Cardiac septum (tissue), 1 donor: Measurements from ENCODE around the gene PCED1B. TPM values are rescaled to one million over a fixed set of nuclear protein-coding genes. Genes with fewer than 3 reads are reported as not detected.
"Not testable (repeated sequence)": the region's sequence is repeated elsewhere in the genome, so short reads cannot be mapped to it uniquely, and the experiment has no call there.

Experiments used
- DNase-seq: peaks from one replicate; pipeline ENCODE4 v3.0.0-alpha.2; 2020; ENCODE audit warnings: low spot score
- intact Hi-C: fragments of 100-400 bp; cut with DNase I; formaldehyde crosslinking; loops from one replicate; pipeline ENCODE4 v1.14.0; 2022
- total RNA-seq: library from RNA; stranded (reverse); fragmentation: NEBNext Ultra II Directional; extraction: Animal tissue kit (Norgen Biotek cat#: 25700); gene quantifications from one replicate; pipeline ENCODE4 v1.2.1, GENCODE V29; 2021
- donor health status: DM: no; HTN: no; CAD: no.

PCED1B gene
- total RNA-seq, 1 donor from 2014 or later = 1.9 TPM

DNA sequence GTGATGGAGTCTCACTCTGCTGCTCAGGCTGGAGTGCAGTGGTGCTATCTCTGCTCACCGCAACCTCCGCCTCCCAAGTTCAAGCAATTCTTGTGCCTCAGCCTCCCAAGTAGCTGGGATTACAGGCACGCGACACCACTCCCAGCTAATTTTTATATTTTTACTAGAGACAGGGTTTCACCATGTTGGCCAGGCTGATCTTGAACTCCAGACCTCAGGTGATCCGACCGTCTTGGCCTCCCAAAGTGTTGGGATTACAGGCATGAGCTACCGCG, 138.1 kb downstream of the PCED1B start:
- DNase-seq, intact Hi-C loops: not testable (repeated sequence)

DNA sequence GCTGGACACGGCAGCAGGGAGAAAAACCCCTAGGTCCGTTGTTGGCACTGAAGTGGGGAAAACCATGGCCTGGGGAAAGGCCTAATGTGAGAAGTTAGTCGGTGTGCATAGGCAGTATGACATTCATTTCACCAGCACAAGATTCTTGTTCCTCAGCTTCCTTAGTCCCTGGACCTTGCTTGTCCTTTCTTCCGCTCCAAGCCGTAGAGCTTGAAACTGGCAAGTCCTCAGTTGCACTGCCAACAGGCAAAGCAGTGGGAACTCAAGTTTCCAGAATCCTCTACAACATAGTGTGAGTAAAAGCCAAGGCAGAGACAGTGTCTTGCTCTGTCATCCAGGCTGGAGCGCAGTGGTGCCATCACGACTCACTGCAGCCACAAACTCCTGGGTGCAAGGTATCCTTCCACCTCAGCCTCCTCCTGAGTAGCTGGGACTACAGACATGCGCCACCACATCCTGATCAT, 138.8 kb downstream of the PCED1B start:
- no peak for DNase-seq
- intact Hi-C loops = no loop called here

DNA sequence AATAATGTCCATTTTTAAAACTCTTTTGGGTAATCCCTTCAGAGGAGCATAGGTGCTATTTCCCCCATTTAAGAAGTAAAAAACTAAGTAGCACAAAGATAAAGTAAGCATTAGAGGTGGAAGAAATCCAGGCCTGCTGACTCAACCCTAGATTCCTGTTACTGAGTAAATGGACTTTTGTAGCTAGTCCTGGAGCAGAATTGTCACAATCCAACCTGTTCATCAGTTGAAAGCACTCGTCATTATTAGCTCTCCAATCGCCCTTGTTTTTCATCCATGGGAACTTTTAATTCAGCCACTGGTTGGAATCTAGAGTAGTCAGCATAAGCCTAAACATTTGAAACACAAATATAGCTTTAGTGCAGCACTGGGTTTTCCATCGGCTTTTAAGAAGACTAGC, 139.8 kb downstream of the PCED1B start:
- intact Hi-C loops = no loop called here
- no peak for DNase-seq

DNA sequence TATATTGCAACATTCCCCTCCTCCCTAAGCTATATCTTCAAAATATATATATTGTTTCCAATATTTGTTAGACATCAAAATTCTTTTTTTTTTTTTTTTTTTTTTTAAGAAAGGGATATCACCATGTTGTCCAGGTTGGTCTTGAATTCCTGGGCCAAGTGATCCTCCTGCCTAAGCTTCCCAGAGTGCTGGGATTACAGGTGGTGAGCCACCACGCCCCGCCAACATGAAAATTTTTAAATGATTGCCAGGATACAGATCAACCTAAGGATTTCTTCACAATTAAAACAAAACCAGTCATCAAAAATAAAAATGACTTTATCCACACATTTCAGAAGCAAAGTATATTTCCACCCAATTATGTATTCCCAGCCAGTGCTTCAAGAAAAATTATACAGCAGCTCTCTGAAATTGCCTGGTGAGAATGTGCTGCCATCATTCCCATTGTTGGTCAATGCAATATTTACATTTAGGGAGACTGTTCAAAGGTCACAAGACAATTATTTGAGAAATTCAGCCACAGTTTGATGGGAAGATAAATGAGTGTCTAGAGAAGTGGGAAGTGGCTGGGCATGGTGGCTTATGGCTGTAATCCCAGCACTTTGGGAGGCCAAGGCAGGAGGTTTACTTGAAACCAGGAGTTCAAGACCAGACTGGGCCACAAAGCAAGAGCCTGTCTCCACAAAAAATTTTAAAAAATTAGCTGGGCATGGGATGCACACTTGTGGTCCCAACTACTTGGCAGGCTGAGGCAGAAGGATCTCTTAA, 142.0 kb downstream of the PCED1B start:
- intact Hi-C loops = loop anchor here (10.0 kb wide), 1 partner anchor 147 kb away; the partner anchor contains the start of genes AMIGO2 and PCED1B
- DNase-seq = no peak

DNA sequence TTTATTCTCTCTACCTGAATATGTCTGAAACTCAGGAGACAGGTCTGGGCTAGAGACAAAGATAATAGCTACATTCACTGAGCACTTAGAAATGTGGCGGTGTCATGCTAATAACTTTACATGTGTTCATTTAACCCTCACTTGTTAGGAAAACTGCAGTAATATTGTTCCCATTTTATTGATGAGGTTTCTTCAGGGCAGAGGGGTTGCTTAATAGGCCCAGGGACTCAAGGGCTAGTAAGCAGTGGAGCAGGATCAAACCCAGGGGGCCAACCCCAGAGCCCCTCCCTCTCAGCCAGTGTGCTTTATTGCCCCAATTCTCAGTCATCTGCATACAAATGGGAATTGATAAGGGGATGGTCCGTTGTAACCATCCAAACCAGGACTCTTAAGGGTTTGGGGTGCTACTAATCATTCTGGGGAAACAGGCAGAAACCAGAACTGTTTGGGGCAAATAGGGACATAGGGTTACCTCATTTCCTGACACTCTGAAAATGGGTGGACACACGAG, 143.2 kb downstream of the PCED1B start:
- DNase-seq = no peak
- intact Hi-C loops = loop anchor here (10.0 kb wide), 1 partner anchor 148 kb away; the partner anchor contains the start of genes AMIGO2 and PCED1B

DNA sequence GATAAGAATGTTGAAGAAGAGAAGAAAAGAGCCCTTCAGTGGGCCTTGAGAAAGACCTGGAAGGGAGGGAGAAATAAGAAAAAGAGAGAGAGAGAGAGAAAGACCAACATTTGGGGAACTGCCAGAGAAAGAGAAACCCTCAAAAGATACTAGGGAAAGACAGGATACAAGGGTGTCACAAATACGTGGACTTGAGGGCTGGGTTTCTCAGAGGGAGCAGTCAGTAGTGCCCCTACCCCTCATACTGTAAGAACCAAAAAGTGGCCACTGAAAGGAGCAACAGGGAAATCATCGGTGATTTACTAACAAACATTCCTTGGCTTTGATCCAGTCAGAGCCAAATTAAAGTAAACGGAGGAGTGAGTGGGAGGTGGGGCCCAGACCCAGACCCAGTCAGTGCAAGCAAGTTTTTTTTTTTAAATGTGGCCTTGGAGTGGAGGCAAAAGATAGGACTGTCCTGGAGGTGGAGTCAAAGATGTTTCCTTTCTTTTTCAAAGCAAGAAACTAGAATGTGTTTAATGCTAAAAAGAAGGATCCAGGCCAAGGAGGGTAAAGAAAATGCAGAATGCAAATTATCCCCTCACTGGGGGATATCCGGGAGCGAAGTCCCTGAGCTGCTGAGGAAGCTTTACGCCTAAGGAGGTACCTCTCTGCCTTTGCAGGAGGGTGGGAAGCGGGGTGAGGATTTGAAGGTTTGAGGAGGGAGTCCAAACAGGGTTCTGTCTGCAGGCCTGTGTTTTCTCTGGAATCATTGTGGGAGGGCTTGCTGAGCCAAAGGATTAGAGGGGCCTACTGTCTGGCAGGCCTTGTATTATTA, 143.8 kb downstream of the PCED1B start:
- intact Hi-C loops = loop anchor here (10.0 kb wide), 1 partner anchor 148 kb away; the partner anchor contains the start of genes AMIGO2 and PCED1B
- no peak for DNase-seq

DNA sequence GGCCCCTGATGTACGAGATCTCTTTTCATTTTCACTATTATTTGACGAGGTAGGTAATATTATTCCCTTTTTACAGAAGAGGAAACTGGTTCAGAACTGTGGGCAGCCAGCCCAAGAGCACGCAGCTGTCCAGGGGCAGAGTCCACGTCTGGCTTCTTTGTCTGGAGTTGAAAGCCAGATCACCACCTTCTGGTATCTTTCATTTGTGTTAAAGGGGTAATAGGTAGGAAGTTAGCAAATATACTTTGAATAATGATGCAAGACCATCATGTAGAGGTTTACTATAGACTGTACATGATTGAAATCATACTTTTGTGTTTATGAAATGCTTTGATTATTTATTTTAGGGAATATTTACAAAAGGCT, 144.4 kb downstream of the PCED1B start:
- DNase-seq = no peak
- intact Hi-C loops = loop anchor here (10.0 kb wide), 1 partner anchor 149 kb away; the partner anchor contains the start of genes AMIGO2 and PCED1B

DNA sequence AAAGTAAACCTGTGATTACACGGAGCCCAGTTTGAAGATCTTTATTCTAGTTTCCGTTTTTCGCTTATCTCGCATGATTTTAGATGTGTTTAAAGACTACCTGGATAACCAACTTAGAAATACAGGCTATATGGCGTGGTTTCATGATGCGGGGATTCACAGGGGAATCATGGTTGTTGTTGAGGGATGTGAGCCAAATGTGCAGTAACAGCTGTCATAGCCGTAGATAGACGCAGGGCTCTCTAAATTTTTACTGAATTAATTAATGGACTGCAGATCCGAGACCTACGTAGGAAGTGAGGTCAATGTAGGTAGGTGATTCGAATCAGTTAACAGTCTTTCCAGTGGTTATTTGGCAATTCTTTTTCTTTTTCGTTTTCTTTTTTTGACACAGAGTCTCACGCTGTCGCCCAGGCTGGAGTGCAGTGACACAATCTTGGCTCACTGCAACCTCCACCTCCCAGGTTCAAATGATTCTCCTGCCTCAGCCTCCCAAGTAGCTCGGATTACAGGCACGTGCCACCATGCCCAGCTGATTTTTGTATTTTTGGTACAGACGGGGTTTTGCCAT, 145.2 kb downstream of the PCED1B start:
- no peak for DNase-seq
- intact Hi-C loops = loop anchor here (10.0 kb wide), 1 partner anchor 150 kb away; the partner anchor contains the start of genes AMIGO2 and PCED1B

DNA sequence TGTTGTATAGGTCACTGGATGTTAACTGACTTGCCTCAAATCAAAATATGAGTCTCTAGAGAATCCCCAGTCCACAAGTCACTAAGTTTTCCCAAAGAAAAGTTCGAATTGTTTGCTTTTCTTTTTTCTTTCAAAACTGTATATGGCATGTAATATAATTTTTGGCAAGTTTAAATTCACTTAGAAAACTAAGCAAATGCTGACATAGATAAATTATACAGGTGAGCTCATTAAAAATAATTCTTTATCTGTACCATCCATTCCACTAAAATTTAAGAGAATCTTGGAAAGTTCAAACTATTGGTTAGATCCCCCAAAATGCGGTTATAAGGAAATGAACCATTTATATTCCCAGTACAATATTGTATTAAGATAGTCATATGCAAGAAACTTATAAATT, 145.9 kb downstream of the PCED1B start:
- DNase-seq = no peak
- intact Hi-C loops = loop anchor here (10.0 kb wide), 1 partner anchor 151 kb away; the partner anchor contains the start of genes AMIGO2 and PCED1B

DNA sequence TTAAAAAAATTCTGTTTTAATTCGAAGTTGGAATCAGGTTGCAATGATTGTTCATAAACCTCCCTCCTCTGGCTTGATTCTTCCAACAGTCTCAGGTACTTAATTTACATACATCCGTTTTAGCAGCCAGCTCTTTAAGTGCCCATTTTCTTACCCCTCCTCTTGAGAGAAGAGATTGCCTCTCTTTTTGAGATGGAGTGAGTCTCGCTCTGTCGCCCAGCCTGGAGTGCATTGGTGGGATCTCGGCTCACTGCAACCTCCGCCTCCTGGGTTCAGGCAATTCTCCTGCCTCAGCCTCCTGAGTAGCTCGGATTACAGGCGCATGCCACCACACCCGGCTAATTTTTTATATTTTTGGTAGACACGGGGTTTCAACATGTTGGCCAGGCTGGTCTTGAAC, 146.8 kb downstream of the PCED1B start:
- DNase-seq = no peak
- intact Hi-C loops = loop anchor here (10.0 kb wide), 1 partner anchor 151 kb away; the partner anchor contains the start of genes AMIGO2 and PCED1B

DNA sequence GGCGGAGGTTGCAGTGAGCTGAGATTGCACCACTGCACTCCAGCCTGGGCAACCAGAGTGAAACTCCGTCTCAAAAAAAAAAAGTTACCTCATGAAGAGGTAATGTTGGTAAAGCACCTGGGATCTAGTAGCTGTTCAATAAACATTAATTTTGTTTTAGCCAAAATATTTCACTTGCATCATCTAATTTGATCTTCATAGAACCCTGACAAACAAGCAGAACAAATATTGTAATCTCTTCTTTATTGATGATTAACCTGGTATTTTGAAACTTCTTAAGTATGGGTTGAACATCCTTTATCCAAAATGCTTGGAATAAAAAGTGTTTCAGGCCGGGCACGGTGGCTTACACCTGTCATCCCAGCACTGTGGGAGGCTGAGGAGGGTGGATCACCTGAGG, 149.4 kb downstream of the PCED1B start:
- no peak for DNase-seq

DNA sequence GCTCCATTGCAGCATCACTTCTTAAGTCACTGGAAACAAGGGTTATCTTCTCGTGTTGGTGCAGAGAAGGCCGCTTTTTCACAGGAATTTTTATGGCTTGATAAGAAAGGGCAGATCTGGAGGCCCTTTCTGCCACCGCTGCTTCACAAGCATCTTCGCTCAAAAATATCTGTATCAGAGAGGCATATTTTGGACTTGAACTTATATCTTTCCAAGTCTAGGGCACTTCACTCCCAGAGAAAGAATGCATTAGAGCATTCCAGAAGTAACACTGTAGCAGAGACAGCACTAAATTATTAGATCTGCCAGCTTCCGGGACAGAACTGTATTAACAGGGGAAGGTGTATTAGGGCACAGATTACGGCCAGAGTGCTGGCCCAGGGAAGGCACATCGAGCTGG, 152.0 kb downstream of the PCED1B start:
- no peak for DNase-seq
- intact Hi-C loops = no loop called here

More for the DNA sequence above, 149.4 kb downstream of the PCED1B start:
- intact Hi-C loops = loop anchor here (10.0 kb wide), 1 partner anchor 154 kb away; the partner anchor contains the start of genes AMIGO2 and PCED1B

DNA sequence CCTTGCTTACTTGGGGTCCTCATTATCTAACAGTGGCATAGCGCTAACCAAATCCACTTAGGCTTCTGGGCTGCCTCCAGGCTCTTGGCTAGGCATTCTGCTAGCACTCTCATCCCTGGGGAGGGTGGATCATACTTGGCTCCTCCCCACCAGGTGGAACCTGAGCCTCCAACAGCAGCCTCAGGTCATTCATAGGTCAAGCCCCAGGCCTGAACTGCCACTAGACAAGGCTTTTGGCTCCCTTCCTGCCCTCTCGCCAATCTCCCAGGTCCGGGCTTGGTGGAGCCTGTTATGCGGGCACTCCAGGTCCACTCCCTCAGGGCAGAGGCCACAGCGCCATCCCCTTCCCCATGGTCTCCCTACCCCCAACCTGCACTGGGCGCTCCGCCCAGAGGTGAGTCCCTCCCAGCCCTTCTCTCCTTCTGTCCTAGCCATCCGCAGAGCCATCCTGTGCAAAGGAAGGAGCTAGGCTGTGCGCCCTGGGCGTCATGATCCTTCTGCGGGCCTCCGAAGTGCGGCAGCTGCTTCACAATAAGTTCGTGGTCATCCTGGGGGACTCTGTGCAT, 155.2 kb downstream of the PCED1B start:
- intact Hi-C loops = no loop called here
- DNase-seq = no peak

DNA sequence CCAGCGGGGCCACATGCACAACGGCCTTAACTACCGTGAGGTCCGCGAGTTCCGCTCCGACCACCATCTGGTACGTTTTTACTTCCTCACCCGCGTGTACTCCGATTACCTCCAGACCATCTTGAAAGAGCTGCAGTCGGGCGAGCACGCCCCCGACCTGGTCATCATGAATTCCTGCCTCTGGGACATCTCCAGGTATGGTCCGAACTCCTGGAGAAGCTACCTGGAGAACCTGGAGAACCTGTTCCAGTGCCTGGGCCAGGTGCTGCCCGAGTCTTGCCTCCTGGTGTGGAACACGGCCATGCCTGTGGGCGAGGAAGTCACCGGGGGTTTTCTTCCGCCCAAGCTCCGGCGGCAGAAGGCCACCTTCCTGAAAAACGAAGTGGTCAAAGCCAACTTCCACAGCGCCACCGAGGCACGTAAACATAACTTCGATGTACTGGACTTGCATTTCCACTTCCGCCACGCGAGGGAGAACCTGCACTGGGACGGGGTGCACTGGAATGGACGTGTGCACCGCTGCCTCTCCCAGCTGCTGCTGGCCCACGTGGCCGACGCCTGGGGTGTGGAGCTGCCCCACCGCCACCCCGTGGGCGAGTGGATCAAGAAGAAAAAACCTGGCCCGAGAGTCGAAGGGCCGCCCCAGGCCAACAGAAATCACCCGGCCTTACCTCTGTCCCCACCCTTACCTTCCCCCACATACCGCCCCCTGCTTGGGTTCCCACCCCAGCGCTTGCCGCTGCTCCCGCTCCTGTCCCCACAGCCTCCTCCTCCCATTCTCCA, 156.0 kb downstream of the PCED1B start:
- no peak for DNase-seq
- intact Hi-C loops = no loop called here

DNA sequence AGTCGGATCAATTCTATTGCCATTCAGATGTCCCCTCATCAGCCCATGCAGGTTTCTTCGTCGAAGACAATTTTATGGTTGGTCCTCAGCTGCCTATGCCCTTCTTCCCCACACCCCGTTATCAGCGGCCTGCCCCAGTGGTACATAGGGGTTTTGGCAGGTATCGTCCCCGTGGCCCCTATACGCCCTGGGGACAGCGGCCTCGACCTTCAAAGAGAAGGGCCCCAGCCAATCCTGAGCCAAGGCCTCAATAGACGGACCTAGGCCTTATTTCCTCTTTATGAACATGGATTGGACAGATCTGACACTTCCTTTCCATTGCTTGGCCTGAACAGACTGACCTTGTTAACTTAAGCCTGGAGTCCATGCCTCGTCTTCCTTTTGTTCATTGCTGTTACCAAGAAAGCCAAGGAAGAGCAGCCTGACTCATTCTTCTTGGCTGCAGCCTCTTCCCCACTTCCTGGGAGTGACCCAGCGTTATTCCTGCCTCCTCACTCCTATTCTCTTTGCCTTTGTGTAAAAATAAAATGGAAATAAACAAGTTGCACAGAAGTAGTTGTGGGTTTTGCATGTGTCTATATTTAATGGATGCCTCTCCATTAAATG, 156.8 kb downstream of the PCED1B start:
- no peak for DNase-seq
- intact Hi-C loops = no loop called here

DNA sequence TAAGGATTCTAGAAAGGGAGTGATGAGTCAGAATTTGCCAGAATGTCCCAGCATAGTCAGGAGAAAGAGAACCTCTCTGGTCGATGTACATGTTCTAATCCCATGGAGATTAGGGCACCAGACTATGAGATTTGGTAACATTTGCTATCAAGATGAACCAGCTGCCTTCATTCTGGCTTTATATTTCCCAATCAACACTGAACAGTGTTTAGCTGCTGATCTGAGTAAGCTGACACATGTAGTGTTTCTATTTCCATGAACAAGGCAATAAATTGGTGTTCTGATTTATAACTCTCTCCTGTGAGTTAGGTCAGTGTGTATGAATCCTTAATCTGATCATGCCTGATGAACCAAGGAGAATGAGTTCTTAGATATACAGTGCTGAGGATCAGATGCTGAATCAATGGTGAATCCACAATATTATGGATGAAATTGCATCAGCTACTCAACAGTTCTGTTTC, 158.4 kb downstream of the PCED1B start:
- intact Hi-C loops = no loop called here
- DNase-seq = no peak

DNA sequence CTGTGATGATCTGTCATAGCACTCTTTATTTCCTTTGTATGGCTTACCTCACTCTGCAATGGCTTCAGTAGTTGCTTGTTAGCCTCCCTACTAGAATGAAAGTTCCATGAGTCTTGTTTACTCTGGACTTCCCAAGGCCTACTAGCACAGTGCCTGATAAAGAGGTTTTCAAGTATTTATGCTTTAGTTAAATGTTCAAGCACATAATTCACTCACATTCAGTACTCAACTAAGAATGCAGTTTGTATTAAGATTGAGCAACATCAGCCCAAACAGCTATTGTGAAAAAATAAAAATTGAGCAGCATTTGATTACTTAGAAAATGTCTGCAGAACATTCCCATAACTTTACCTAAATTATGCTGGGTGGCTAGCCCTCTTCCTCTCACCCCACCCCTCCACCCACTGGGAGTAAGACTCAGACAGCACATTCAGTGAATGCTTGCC, 159.3 kb downstream of the PCED1B start:
- no peak for DNase-seq
- intact Hi-C loops = no loop called here

DNA sequence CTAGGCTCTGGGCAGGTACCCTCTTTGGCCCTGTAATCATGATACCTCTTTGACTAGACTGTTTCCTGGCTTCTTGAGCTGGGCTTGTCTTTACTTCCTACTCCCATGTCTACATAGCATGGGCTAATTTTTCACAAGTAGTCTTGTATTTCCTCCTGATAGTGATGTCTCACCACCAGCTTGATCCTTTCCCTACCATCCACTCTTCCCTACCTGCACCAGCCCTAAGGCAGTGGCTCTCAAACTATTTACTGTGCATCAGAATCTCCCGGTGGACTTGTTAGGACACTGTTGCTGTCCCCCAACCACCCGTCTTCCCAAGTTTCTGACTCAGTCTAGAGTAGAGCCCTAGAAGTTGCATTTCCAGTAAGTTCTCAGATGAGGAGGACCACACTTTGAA, 163.0 kb downstream of the PCED1B start:
- intact Hi-C loops = no loop called here
- no peak for DNase-seq
